ENCODE results near the gene CRACDL. TPM values are rescaled to one million over a fixed set of nuclear protein-coding genes. Genes with fewer than 3 reads are reported as not detected.

The CRACDL gene
- polyA plus RNA-seq, 4 donors = 2.7 to 3.7 (median 3.1) TPM

DNA sequence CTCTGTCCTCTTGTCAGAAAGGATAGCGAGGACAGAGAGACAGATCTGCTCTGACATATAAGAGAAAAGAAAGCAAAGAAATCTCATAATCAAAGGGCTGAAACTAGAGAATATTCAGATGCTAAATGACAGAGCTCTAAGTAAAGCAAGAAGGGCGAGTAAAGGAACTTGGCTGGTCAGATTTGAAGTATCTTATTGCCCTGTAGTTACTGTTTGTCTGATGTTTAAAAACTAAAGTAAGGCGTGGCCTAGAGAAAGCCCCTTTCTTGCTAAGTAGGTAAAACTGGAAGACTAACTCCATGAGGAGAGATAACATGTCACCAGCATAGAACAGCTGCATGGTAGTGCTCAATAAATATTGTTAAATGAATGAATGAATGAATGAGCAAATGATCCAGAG, 70.0 kb downstream of the CRACDL start:
- no peak for DNase-seq (ENCODE audit: low read depth in 4 of 4, low spot score in 2 of 4)

DNA sequence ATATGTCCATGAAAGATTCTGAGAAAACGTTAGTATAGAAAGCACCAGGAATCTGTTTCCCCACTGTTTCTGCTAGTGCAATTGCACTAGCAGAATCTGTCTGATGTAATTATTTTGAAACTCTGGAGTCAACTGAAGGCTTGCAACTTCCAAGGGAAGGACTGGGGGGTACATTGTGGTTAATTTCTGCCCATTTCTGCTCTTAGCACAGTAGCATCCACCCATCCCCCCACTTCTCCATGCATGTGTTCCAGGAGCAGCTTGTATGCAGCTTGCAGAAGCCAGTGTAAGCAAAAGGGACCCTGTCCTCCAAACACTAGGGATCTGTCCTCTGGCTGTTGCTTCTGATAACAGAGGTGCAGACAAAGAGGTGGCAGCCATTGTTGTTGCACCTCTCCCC, 74.4 kb downstream of the CRACDL start:
- no peak for DNase-seq (ENCODE audit: low read depth in 4 of 4, low spot score in 2 of 4)

DNA sequence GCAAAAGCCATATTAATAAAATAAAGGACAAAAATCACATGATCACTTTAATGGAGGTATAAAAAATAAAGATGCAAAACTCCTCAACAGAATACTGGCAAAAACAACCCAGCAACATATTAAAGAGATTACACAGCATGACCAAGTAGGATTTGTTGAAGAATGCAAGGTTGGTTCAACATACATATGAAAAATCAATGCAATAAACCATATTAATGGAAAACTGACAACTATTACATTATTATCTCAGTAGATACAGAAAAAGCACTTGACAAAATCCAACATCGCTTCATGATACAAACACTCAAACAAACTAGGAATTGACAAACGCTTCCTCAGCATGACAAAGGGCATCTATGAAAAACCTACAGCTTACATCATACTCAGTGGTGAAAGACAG, 76.7 kb downstream of the CRACDL start:
- DNase-seq (ENCODE audit: low read depth in 4 of 4, low spot score in 2 of 4) = no peak

DNA sequence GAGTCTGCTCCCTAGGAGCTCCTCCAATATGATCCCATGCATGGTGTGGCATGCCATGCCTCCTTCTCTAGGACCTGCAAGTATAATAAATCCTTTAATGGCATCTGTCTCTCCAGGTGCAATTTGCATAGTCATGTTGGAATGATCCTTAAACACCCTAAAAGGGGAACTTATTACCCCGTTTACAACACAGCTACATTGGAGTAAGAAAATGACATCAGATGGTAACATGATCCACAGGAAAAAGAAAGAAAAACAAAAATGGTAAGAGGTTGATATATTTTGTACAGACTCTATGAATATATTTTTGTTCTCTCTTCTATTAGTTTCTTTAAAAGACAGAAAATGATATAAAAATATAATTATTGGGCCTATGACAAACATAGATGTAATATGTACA, 79.0 kb downstream of the CRACDL start:
- no peak for DNase-seq (ENCODE audit: low read depth in 4 of 4, low spot score in 2 of 4)

DNA sequence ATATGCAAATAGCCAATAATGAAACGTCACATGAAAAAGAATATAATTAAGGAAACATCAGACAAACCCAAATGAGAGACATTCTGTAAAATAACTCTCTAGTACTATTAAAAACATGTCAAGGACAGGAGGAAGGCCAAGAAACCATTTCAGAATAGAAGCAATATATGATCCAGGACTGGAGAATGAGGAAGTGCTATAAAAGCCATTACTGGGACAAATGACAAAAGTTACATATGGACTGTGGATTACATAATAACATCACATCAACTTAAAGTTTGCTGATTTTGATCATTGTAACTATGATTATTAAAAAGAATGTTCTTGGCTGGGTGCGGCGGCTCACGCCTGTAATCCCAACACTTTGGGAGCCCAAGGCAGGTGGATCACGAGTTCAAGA, 81.3 kb downstream of the CRACDL start:
- DNase-seq (ENCODE audit: low read depth in 4 of 4, low spot score in 2 of 4) = no peak

DNA sequence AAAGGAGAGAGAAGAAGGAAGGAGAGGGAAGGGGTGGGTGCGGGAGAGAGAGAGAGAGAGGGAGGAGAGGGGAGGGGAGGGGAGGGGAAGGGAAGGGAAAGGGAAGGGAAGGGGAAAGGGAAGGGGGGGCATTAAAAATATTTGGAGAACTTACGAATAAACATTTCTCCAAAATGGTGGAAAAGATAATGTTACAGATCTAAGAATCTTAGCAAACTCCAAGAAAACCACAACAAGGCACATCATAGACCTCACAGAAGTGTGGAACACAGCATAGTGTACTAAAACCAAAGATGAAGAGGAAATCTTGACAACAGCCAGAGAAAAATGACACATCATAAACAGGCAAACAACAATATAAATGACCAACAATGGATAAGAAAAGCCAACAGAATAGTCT, 83.1 kb downstream of the CRACDL start:
- no peak for DNase-seq (ENCODE audit: low read depth in 4 of 4, low spot score in 2 of 4)

DNA sequence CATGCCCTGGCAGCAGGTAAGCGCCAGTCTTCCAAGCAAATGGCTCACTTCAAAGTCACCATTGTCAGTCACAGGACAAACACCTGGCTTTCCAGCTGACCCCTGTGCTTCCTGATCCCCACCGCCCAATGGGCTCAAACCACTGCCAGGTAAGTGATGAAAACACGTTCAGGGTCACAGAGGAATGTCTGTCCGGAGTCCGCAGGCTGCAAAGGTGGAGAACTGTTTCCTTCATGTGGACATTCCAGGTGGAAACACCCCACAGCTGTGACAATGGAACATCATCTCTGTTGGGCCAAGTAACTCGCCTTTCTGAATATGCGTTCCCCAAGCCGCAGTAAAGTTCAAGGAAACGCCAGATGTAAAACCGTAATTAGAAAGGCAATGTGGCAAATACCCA, 86.0 kb downstream of the CRACDL start:
- DNase-seq (ENCODE audit: low read depth in 4 of 4, low spot score in 2 of 4) = no peak

DNA sequence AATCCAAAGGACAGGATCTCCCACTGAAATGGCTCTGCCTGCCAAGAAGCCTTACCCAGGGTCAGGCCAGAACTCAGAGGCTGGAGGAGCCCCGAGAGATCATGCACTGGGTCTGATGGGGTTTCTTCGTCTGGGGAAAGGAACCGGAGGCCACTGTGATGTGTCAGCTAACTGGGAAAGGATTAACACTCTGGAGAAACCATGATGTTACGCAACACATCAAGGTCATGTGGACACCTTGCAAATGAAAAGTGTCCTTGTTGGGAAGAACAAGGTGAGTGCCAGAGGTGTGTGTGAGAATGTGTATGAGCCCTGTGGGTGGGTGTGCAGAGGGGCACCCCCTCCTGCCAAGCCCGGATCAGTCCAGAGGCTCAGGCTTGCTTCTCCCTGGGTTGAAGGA, 86.9 kb downstream of the CRACDL start:
- no peak for DNase-seq (ENCODE audit: low read depth in 4 of 4, low spot score in 2 of 4)

DNA sequence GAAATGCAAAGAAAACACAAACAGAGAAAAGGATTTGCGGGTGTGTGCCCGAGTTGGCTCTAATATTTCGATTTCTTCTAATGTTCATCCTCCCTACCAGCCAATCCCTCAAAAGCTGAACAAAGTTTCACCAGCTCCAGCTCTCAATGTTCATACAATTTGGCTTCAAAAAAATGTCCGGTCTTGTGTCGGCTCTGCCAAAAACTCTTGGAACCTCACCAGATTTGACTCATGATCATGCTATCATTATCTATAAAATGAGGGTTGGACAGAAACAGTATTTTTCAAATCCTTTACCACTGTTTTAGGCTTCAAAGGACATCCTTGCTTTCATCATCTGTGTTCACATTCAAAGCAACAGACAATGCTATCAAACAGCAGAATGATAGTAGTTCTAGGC, 88.2 kb downstream of the CRACDL start:
- DNase-seq (ENCODE audit: low read depth in 4 of 4, low spot score in 2 of 4) = no peak

DNA sequence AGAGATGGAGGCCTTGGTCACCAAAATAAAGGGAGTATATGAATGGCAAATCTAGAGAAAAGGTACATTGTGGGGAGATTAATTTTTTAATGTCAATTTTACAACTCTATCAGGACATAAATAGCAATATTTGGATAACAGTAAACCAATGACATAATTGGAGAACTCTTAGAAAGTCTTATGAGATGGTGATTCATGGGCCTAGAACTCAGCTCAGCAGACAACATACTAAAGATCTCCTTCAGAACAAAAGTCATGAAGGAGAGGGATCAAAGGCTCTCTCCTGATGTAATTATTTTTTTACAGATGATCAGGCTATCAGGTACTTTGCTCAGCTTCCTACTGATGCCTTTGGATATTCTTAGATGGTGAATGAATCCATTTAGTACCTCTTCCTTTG, 90.0 kb downstream of the CRACDL start:
- DNase-seq (ENCODE audit: low read depth in 4 of 4, low spot score in 2 of 4) = no peak

DNA sequence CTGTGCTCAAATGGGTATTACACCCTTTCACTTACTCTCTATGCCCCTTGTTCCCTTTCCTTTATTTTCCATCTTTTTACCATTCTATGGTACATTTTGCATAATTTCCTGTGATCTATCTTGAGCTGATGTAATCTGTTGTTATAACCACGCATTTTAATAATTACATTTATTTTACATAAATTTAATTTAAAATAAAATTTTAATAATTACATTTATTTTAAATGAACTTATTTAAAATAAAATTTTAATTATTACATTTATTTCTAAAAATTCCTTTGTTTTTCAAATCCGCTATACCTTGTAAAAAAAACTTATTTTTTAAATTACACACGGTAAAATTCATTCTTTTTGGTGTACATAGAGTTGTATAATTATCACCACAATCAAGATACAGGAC, 93.9 kb downstream of the CRACDL start:
- no peak for DNase-seq (ENCODE audit: low read depth in 4 of 4, low spot score in 2 of 4)

DNA sequence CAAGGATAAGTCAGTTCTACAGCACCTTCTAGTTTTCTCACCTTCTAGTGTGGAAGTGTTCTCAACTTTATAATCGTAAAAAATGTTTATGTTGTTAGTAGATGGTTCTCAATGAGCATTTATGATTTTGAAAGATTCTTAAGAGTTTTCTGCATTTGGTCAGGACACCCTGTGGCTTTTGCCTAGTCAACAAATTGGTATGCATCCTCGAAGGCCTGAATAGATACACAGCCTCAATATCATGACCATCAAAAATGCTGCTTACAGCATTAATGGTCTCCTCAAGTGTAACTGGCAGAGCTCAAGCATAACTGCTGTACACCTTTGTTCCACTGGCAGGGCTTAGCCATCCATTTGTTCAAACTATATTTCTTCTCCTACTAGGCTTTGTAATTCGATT, 96.7 kb downstream of the CRACDL start:
- no peak for DNase-seq (ENCODE audit: low read depth in 4 of 4, low spot score in 2 of 4)

DNA sequence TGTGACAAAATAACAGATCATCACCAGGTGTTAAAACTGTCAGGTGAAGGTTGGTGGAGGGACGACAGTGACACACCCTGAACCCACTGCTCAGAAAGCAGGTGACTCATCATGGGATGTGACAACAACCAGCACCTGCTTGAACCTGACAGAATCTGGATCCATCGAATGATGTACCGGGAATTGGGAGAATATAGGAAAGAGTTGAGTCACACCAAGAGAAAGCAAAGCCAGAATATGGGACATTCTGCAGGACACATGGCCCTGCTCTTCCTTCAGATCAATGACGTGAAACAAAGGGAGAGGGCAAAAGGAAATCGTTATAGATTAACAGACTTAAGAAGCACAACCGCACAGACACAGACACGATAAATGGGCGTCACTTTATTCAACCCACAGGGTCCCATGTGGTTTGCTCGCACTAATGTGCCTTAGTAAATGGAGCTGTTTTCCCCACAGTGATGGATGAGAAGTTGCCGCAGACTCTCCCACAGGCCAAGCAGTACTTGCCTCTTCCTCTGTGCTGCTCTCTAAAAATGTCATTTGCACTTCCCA, 100.1 kb downstream of the CRACDL start:
- no peak for DNase-seq (ENCODE audit: low read depth in 4 of 4, low spot score in 2 of 4)

DNA sequence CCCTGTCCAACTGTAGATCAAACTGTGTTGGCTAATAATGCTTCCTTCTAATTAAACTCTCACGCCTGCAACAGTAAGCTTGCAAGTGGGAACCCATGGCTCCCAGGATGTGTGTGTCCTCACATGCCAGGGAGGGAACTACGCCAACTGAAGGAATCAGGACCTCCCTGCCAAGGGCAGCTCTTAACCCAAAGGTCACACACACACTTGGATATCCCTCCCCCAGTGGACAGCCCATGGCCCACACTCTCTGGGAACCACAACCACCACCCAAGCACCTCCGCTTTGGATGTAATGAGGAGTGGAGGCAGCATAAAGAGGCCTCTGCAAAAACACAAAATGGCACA, 102.1 kb downstream of the CRACDL start:
- DNase-seq (ENCODE audit: low read depth in 4 of 4, low spot score in 2 of 4) = no peak

DNA sequence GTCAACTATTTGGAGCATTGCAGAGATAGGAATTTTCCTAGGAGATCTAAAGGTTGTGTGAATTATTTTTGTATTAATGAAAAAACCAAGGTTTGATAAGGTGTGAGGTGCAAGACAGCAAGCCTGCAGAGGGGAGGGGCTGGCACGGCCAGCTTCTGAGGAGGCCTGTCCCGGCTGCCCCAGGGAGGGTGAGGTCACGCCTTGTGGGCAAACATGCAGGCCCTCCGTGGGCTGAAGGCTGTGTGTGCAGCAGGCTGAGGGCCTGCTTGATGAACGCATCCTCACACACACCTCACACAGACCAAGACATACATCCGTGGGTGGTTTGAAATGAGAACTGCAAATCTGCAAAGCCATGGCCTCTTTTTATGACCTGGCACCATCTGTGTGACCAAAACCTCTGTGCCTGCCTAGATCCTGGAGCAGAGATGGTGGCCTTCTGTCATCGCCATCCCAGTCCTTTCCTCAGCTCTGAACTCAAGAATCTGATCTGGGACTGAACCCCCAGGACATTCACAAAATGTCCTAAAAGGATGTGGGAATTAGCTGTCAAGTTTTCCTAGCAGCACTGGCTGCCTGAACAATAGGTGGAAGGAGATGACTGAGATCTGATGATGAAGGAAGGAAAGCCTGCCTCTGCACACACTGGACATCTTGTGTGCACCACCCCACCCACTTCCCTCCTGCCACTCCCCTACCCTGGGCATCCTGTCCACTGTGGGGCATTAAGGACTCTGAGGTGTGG, 102.7 kb downstream of the CRACDL start:
- DNase-seq (ENCODE audit: low read depth in 4 of 4, low spot score in 2 of 4) = no peak

DNA sequence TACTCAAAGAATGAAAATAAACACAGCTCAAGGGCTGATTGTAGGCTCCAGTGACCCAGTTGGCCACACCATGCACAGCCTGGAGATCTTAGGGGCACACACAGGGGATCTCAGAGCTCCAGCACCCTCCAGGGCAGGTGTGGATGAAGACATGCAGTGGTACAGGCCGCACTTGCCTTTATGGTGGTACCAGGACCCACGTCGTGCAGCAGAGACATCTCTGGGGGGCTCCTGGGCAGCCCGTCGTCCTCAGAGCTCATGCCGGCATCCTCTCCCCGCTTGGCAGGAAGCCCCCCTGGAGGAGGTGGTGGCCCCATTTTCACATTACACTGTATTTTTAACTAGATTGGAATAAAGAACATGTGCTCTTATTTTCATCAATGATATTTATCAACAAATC, 103.9 kb downstream of the CRACDL start:
- DNase-seq (ENCODE audit: low read depth in 4 of 4, low spot score in 2 of 4) = no peak

DNA sequence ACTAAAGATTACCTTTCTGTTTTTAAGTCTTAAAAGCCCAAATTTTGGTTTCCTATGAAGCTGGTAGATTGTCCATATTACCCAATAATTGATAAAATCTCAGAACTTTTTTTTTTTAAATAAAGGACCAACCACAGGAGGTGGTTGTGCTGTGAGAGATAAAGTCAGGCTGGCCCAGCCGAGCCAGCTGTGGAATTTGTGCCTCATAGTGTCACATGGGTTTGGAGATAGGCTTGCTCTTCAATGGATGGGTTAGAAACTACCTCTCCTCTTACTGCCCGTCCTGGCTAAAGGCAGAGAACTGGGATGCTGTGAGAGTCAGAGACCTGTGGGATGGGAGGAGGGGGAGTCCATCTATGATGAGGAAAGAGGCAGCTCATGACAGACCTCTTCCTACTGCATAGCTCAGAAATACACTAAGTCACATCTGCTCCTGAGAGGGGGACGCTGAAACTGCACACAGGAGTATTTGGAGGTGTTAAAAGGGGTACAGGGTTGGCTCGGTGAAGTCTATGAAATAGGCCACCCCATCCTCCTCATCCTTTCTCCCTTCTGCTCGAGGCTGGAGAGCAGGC, 105.4 kb downstream of the CRACDL start:
- DNase-seq (ENCODE audit: low read depth in 4 of 4, low spot score in 2 of 4) = no peak

DNA sequence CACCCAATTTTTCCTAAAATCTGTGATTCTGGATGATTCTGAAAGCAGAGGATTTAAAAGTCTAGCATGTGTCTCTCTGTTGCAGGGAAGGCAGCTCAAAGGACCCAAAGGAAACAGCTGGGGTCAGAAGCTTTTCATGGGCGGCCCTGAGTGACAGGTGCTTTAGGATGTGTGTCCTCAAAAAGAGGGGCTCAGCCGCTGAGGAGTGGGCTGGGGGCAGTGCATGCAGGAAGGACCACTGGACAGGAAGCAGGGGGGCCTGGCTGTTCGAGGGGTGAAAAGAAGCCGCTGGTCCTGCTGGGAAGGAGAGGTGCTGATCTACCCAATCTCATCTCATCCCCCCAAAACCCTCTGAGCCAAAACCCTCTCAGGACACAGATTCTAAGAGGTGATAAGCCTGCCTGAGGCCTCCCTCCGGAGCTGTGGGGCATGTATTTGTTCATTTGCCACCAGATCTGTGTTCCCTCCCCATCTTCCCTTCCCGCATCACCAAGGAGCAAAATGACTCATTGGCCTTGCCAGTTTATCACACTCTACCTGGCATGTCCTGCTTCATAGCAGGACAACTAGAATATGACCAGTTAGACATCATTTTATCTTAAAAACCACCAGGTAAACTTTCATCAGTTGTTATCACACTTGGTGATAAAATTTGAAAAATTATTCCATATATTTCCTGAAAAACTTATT, 106.3 kb downstream of the CRACDL start:
- no peak for DNase-seq (ENCODE audit: low read depth in 4 of 4, low spot score in 2 of 4)

DNA sequence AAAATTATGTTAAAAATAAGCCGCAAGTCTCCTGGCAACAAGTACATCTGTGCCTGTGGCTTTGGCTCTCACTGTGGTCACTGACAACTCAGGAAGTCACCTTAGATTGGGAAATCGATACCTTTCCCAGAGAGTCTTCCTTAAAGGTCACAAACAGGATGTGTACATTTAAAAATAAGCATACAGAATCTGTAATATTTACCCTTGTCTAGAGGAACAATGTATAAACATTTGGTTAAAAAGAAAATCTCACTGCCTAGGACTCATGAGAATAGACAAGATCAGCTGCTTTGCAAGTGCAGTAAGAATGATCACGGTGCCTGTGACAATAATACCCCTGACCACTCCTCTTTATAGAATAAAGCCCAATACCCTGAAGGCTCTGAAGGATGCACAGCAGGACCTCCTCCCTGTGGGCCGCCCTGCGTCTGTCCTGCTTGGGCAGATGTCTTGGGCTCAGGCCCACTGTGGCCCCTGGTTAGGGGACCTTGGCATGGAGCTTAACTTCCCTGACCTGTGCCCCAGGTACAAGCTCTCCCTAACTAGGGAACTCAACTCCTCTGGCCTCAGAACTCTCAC, 107.1 kb downstream of the CRACDL start:
- no peak for DNase-seq (ENCODE audit: low read depth in 4 of 4, low spot score in 2 of 4)

DNA sequence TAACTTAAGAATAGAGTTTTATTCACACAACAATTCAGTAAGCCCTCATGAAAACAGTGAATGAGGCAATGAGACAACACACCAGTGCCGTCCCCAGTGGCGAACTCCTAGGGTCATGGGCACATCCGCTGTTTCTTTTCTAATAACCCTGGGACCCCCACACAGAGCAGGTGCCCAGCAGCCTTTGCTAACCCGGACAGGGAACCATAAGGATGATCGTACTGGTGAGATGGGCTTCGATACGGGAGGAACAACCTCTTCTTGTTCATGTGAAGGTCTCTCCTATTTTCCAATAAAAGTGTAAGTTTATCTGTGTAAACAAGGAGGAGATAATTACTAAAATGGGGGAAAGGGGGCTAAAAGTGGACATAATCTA, 107.7 kb downstream of the CRACDL start:
- DNase-seq (ENCODE audit: low read depth in 4 of 4, low spot score in 2 of 4) = no peak

DNA sequence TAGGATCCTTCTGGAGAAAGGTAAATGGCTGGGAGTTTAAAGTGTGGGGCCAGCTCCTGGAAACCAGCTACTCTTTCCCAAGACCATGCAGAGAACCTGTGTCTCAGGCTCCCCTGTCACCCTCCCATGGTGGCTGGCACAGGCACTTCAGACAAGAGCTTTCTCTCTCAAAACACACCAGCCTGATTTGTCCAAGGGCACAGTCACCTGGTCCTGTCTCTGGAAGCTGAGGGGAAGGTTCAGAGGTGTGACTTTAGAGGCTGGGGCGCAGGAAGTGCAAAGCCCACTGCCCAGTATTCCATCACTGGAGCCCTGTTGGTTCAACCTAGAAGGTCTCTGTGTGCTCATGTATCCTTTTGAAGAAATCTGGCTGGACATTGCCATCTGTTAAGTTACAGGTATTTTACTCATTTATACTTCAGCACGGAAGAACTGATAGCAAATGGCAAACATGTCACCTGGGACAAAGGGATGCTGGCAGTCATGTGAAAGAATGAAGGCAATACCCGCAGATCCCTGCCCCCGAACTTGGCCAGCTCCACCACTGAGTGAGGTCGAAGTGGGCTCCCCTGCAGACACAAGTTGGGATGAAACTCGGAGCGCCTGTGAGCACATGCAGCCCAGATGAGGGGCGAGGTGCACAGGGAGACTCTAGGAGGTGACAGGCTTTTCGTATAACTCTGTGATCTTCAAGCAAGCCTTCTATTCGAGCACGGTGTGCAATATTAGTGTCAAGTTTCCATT, 108.2 kb downstream of the CRACDL start:
- no peak for DNase-seq (ENCODE audit: low read depth in 4 of 4, low spot score in 2 of 4)

Measured in left renal cortex interstitium (tissue), 4 donors.